ENCODE data around the gene DCLK2. TPM values are rescaled to one million over a fixed set of nuclear protein-coding genes. Genes with fewer than 3 reads are reported as not detected.

The DCLK2 gene
- total RNA-seq, 1 donor, result 13.0 TPM

GRCh38 chr4:150050566-150050965, 27.7 kb upstream of the DCLK2 start:
- H3K4me3 ChIP-seq (ENCODE audit: low read depth, low read length), result no peak overlapping the region
- no peak for DNase-seq (ENCODE audit: low read depth)
- TF ChIP-seq CTCF (IDR thresholded peaks at IDR 0.05; ENCODE audit: insufficient read depth, low read depth, low read length), result no peak

GRCh38 chr4:150051111-150051510, 27.1 kb upstream of the DCLK2 start:
- H3K4me3 ChIP-seq (ENCODE audit: low read depth, low read length), result no peak overlapping the region
- no peak for DNase-seq (ENCODE audit: low read depth)
- no peak for TF ChIP-seq CTCF (IDR thresholded peaks at IDR 0.05; ENCODE audit: insufficient read depth, low read depth, low read length)

GRCh38 chr4:150055467-150055866, 22.8 kb upstream of the DCLK2 start:
- TF ChIP-seq CTCF (IDR thresholded peaks at IDR 0.05; ENCODE audit: insufficient read depth, low read depth, low read length), result no peak
- no peak for DNase-seq (ENCODE audit: low read depth)
- H3K4me3 ChIP-seq (ENCODE audit: low read depth, low read length), result no peak overlapping the region

- H3K4me3 ChIP-seq (ENCODE audit: low read depth, low read length), result no peak overlapping the region
- TF ChIP-seq CTCF (IDR thresholded peaks at IDR 0.05; ENCODE audit: insufficient read depth, low read depth, low read length), result no peak
- DNase-seq (ENCODE audit: low read depth), result peak; percentile 56
These were observed 21.7 kb upstream of the DCLK2 start for GRCh38 chr4:150056569-150056968.

- TF ChIP-seq CTCF (IDR thresholded peaks at IDR 0.05; ENCODE audit: insufficient read depth, low read depth, low read length), result no peak
- DNase-seq (ENCODE audit: low read depth), result no peak
These were observed 17.0 kb upstream of the DCLK2 start for GRCh38 chr4:150061086-150061776.

GRCh38 chr4:150063128-150063527, 15.1 kb upstream of the DCLK2 start:
- DNase-seq (ENCODE audit: low read depth), result no peak
- TF ChIP-seq CTCF (IDR thresholded peaks at IDR 0.05; ENCODE audit: insufficient read depth, low read depth, low read length), result no peak
- H3K4me3 ChIP-seq (ENCODE audit: low read depth, low read length), result no peak overlapping the region

More at GRCh38 chr4:150061086-150061776, 17.0 kb upstream of the DCLK2 start:
- H3K4me3 ChIP-seq (ENCODE audit: low read depth, low read length), result no peak overlapping the region

- H3K4me3 ChIP-seq (ENCODE audit: low read depth, low read length), result no peak overlapping the region
- no peak for DNase-seq (ENCODE audit: low read depth)
- TF ChIP-seq CTCF (IDR thresholded peaks at IDR 0.05; ENCODE audit: insufficient read depth, low read depth, low read length), result no peak
These were observed 12.5 kb upstream of the DCLK2 start for GRCh38 chr4:150065740-150066139.

Measured in fibroblast of villous mesenchyme (primary cell).